Gastroesophageal sphincter (tissue), 3 donors: ENCODE results near the gene PCID2.

Experiments
- EP300 ChIP-seq: sonication (generic); formaldehyde crosslinking; IDR thresholded peaks from one replicate; pipeline ENCODE4 v1.6.1; 2017; ENCODE audit warnings: antibody characterized with exemption, mild to moderate bottlenecking
- POLR2A ChIP-seq, 2 donors: fragments of 450-650 bp; IDR thresholded peaks; one replicate each; pipeline ENCODE4 v1.6.1; 2017; ENCODE audit warnings: antibody characterized with exemption in 2 of 2, mild to moderate bottlenecking in 2 of 2, moderate library complexity in 1 of 2
- TF ChIP-seq, protein P1 (sequence below), 4 experiments: fragments of 200-600 bp in 2 of 4; fragments of 450-650 bp in 2 of 4; sonication (generic) in 1 of 4; IDR thresholded peaks; one replicate each; pipeline ENCODE4 v1.5.1; 2017 to 2019; ENCODE audit warnings: antibody characterized with exemption in 4 of 4, mild to moderate bottlenecking in 2 of 4, moderate library complexity in 2 of 4

DNA sequence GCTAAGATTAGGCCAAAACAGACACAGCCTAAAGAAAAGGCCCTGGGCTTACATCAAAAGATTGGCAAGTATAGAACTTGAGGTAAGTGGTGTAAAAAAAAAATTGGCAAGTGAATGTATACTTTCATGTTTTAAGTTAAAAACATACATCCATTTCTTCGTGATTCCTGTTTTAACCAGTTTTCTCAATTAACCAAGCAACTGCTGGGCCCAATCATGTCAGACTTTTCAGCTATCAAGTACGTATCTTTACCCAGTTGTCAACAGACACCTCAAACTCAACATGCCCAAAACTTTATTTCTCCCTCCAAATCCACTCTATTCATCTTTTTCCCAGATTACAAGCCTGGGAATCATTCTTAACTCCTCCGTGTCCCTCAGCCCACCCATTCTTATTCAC is 1.0 kb downstream of the PCID2 start:
- TF ChIP-seq, protein P1, sequence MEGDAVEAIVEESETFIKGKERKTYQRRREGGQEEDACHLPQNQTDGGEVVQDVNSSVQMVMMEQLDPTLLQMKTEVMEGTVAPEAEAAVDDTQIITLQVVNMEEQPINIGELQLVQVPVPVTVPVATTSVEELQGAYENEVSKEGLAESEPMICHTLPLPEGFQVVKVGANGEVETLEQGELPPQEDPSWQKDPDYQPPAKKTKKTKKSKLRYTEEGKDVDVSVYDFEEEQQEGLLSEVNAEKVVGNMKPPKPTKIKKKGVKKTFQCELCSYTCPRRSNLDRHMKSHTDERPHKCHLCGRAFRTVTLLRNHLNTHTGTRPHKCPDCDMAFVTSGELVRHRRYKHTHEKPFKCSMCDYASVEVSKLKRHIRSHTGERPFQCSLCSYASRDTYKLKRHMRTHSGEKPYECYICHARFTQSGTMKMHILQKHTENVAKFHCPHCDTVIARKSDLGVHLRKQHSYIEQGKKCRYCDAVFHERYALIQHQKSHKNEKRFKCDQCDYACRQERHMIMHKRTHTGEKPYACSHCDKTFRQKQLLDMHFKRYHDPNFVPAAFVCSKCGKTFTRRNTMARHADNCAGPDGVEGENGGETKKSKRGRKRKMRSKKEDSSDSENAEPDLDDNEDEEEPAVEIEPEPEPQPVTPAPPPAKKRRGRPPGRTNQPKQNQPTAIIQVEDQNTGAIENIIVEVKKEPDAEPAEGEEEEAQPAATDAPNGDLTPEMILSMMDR (IDR thresholded peaks at IDR 0.05), result no peak
- TF ChIP-seq POLR2A (IDR thresholded peaks at IDR 0.05) (no peak), EP300 (no peak)
